GM21367 (cell line): ENCODE measurements around the gene GIGYF1.
A peak's percentile ranks its signal among the peaks of the same experiment; 100 is the strongest.
"Not testable (repeated sequence)": the region's sequence is repeated elsewhere in the genome, so short reads cannot be mapped to it uniquely, and the experiment has no call there.

ENCODE experiments used
- ATAC-seq: cut with Tn5 transposase; IDR thresholded peaks from one replicate; pipeline ENCODE4 v1.9.1; 2021; ENCODE audit not compliant: unreplicated experiment

Gene GIGYF1

DNA sequence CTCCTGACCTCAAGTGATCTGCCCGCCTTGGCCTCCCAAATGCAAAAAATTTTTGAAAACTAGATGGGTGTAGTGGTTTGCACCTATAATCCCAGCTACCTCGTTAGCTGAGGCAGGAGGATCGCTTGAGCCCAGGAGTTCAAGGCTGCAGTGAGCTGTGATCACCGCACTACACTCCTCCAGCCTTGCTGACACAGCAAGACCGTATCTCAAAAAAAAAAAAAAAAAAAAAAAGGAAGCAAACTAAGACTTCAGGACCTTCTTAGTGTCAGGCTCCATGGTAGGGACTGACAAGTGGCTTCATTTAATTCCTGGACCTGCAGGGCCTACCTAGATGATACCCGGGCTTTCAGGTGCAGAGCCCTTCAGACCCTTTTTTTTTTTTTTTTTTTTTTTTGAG lies 14.3 kb upstream of the GIGYF1 start:
- ATAC-seq: no peak

DNA sequence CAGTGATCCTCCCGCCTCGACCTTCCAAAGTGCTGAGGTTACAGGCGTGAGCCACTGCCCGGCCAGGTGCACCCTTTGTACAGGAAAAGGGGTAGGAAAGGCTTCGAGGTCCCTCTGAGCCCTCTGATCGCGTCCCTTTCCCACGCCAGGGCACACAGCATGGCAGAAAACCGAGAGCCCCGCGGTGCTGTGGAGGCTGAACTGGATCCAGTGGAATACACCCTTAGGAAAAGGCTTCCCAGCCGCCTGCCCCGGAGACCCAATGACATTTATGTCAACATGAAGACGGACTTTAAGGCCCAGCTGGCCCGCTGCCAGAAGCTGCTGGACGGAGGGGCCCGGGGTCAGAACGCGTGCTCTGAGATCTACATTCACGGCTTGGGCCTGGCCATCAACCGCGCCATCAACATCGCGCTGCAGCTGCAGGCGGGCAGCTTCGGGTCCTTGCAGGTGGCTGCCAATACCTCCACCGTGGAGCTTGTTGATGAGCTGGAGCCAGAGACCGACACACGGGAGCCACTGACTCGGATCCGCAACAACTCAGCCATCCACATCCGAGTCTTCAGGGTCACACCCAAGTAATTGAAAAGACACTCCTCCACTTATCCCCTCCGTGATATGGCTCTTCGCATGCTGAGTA lies 12.7 kb upstream of the GIGYF1 start:
- no peak for ATAC-seq

- peak; percentile 79 for ATAC-seq
Observed at GRCh38 chr7:100705753-100706671, 12.0 kb upstream of the GIGYF1 start, which contains the start of gene POP7. Gene POP7, plus strand, starts transcription at chr7:100706121. Its CDS starts 710 bp downstream, at chr7:100706831.

DNA sequence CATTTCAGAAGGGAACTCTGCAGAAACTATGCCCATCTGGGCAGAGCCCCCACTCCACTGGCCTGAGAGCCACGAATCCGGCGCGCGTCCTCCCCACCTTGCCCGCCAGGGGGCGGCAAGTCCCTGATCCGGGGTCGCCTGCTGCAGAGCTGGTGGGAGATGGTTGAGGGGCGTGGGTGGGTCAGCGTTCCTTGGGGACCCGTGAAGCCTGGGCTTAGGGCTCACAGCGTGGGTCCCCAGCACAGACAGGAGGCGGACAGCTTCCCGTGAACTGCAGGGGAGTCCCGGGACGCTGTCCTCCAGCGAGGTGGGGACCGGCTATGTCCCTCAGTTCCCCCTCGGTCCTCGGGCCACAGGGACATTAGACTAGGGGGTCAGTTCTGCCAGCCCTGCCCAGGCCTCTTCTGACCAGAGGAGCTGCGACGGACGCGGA lies 11.3 kb upstream of the GIGYF1 start:
- peak; percentile 50 for ATAC-seq

DNA sequence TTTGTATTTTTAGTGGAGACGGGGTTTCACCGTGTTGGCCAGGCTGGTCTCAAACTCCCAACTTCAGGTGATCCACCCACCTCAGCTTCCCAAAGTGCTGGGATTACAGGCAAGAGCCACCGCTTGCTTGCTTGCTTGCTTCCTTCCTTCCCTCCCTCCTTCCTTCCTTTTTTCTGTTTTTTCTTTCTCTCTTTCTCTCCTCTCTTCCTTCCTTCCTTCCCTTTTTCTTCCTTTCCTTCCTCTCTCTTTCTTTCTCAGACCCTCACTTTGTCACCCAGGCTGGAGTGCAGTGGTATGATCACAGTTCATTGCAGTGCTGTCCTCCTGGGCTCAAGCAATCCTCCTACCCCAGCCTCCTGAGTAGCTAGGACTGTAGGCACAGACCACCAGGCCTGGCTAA lies 7.0 kb upstream of the GIGYF1 start:
- ATAC-seq: not testable (repeated sequence)

DNA sequence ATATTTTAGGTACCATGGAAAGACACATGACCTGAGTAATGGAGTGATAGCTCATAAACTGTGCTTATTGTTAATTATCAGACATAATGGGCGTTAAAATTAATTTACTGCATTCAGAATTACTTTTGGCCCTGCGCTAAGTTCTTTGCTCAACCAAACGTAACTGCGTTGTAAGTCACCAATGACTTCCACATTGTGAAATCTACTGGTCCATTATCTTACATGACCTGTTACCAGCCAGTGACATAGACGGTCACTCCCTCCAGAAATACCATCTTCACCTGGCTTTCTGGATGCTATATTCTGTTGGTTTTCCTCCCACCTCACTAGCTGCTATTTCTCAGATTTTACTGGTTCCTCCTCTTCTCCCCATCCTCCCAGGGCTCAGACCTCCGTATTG lies 5.0 kb upstream of the GIGYF1 start:
- no peak for ATAC-seq

DNA sequence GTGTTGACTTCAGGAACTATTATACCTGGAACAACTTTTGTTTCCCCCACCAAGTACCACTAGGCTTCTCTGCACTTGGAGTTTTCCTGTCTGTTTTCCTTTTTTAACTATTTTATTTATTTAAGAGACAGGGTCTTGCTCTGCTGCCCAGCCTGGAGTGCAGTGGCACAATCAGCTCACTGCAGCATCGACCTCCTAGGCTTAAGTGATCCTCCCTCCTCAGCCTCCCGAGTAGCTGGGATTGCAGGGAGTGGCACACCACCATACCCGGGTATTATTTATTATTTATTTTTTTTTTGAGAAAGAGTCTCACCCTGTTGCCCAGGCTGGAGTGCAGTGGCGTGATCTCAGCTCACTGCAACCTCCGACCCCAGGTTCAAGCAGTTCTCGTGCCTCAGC lies 2.1 kb upstream of the GIGYF1 start:
- ATAC-seq: no peak

- ATAC-seq: no peak
Observed at GRCh38 chr7:100693312-100694097, 545 bp downstream of the GIGYF1 start.

DNA sequence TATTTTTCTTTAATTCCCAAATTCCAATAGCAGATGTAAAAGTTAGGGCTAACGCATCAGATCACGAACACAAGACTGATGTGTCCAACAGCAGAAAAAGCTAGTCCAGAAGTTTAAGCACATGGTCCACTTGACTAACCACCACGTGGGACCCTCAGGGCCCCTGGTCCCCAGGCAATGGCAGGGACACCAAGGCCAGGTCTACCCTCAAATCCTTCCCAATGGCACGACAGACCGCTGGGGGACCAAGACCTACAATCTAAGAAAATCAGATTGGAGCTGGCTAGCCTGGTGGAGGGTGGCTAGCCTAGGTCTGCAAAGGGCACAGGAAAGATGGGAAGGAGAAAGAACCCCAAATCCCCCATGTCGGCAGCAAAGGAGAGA lies 1.5 kb downstream of the GIGYF1 start:
- ATAC-seq: no peak

DNA sequence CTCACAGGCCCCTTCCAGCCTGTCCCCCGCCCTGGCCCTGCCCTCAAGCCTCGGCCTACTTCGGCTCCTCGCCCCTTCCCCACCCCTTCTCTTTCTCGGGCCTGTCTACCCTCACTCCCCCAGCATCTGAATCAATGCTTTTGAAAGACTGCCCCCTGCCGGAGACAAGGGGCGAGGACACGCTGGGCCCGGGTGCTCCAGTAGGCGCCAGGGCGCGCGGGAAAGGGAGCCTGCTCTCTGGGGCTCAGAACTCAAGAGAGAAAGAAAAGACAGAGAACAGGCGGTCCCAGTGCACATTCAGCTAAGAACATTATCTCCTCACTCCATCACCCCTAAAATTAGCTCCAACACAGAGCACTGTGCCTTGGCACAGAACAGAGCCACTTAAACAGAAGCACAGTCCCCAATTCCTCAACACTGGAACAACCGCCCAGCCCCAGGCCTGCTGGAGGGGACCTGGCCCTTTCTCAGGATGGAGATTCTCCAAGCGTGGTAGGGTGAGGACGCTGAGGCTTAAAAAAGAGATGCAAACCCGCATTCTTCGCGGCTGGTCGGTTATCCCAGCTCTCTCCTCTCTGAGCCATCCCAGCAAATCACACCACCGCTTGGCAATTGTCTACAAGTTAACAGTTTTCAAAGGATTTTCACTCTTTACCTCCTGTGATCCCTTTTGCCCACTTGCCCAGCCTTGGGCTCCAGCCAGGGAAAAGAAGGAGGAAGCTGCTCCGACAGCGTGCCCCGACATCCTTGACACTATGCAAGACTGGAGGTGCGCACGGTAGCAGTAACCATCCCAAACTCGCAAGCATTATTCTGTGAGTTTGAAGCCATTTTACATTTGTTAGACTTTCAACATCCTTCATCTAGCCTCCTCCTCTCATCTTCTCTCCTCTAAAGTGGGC lies 2.1 kb downstream of the GIGYF1 start:
- no peak for ATAC-seq

DNA sequence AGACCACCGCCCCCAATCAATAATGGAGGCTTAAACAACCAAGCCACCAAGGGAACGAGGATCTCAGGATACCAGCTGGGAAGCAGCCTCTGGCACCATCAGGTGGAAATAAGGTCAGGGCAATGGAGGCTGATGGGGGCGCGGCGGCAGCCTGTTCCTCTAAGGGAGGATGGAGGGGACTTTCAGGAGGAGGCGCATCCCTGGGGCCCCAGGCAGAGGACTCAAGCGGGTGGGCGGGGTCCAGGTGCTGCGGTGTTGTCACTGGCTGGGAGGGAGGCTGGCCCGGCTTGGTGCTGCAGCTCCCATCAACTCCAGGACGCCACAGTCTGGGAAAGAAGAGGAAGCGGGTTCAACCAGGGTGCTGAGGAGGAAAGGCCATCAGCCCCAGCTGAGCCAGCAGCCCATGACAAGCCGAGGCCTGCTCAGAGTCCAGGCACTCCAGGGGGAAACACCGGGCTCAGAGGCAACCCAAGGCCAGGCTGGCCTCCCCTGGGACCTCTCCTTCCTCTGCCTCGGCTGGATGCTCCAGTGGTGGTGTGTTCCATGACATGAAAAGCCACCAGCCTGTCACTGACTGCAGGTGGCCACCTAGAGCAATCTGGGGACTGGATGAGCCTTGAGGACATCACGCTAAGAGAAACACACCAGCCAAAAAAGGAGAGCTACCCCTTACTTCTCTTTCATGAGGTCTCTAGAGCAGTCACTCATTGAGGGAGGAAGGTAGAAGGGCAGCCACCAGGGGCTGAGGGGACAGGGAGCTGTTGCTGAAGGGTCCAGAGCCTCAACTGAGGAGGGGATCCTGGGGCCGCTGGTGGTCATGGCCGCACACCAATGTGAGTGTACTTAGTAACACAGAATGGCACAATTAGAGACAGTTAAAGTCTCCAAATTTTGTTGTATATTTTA lies 4.6 kb downstream of the GIGYF1 start:
- no peak for ATAC-seq

- no peak for ATAC-seq
Observed at GRCh38 chr7:100688326-100688860, 5.7 kb downstream of the GIGYF1 start.

DNA sequence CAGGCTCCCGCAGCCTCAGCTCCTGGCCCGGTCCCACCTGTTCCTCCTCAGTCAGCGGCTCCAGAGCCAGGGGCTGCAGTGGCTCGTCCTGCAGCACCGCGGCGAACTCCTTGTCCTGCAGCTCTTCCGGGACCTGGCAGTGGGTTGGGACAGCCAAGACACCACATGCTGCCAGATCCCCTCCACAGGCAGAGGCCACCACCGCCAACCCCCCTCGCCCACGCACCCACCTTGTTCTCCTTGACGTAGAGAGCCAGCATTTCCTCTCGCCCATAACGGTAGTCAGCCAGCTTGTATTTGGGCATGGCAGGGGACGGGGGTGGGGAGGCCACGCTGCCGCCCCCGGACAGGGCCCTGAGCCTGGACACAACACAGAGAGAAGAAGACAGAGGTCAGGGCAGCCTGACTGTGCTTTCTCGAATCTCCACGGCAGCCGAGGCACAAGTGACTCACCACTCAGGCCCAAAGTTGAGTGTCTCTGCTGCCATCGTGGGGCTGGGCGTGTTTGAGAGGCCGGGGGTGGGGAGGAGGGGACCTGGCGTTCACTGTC lies 6.2 kb downstream of the GIGYF1 start:
- ATAC-seq: no peak

- ATAC-seq: no peak
Observed at GRCh38 chr7:100687261-100687660, 6.8 kb downstream of the GIGYF1 start.

DNA sequence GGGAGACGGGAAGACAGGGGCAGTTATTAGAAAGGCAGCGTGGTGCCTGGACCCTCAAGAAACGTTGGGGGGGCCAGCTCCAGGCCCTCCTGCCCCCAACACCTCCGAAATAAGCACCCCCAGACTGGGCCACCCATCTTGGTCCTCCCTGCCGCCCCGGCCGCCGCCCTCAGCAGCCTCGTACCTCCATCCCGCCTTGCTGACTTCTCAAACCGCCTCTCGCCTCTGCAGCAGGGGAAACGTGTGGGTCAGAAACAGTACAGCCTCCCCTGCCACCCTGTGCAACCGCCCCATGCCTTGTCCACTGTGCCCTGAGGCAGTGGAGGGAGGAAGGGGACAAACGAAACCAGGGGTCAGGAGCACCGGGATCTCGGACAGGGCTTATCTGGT lies 7.2 kb downstream of the GIGYF1 start:
- ATAC-seq: no peak

DNA sequence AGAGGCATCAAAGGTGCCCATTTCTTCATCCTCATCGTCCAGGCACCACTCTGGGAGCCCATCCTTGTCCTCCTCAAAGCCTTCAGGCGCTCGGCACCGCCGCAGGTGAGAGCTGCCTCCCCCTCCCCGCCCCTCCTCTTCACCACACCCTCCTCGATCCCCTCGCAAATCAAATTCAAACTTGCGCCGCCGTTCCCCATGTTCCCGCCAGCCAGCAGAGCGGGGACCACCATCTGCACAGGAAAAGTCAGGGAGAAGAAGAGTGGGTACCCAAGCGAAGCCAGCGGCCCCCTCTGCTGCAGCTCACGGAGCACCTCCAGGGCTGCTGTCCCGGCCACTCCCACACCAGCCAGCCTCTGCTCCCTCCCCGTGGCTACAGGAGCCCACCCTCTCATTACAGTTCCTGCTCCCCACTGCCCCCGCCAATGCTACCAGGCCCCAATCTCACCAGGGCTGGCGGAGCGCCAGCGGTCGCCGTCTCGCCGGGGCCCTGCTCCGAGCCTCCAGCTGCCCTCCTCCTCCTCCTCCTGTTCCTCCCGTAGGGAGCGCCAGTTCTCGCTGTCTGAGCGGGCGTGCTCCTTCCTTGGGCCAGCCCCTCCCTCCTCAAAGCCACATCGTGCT lies 7.7 kb downstream of the GIGYF1 start:
- ATAC-seq: no peak

- ATAC-seq: no peak
Observed at GRCh38 chr7:100685631-100686145, 8.4 kb downstream of the GIGYF1 start.

DNA sequence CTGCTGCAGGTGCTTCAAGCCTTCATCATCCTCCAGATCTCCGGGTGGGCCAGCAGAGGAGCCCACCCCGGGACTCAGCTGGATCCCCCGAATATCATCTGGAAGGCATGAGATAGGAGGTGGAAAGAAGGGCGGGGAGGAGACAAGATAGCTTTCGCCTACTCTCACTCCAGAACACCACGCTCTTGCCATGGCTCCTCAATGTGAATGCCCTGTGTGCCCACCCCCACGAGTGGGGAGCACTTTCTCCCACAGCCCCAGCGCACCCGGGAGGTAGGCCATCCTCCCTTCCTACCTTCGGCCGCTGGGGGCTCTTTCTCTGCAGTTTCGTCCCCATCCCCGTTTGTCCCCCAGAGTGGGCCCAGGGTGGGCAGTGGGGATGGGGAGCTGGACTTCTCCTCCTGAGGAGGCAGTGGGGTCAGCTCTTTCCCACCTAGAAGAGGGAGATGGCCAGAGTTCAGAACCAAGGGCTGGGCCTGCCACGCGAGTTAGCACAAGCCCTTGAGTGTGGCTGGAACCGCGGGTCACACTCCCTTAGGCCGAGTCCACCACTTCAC lies 8.9 kb downstream of the GIGYF1 start:
- ATAC-seq: no peak
